ENCODE results near the gene KCNJ10. TPM values are rescaled to one million over a fixed set of nuclear protein-coding genes. Genes with fewer than 3 reads are reported as not detected.

The KCNJ10 gene
- total RNA-seq, 1 donor from 2014 or later: 0.27 TPM

GRCh38 chr1:160083968-160084770, 14.2 kb upstream of the KCNJ10 start:
- H3K9me3 ChIP-seq (ENCODE audit: insufficient read depth, low read depth, low read length): no peaks in the 10 kb centered on the region
- FAIRE-seq: no peak
- H4K20me1 ChIP-seq (ENCODE audit: insufficient read depth, low read length): peaks cover 6% of the 10 kb centered on the region
- no peaks in the 10 kb centered on the region for H3K79me2 ChIP-seq (ENCODE audit: insufficient read depth, low read length)
- H3K9me3 Mint-ChIP-seq (ENCODE audit: unreplicated experiment): peaks cover 1% of the 10 kb centered on the region
- no peaks in the 10 kb centered on the region for H3K36me3 ChIP-seq (ENCODE audit: insufficient read depth, low read length)
- H3K4me1 Mint-ChIP-seq (ENCODE audit: low read depth, unreplicated experiment): no peaks in the 10 kb centered on the region
- peak; percentile 17 for DNase-seq (ENCODE audit: low read depth)
- H3K36me3 Mint-ChIP-seq (ENCODE audit: low read depth, unreplicated experiment): peaks cover 11% of the 10 kb centered on the region
- peak overlapping the region; percentile 44 for H3K4me3 ChIP-seq (ENCODE audit: insufficient read depth, low read depth, low read length)
- no peak overlapping the region for H3K27ac ChIP-seq (ENCODE audit: low read depth, low read length)
- no peak overlapping the region for H3K4me3 Mint-ChIP-seq (ENCODE audit: unreplicated experiment)
- peaks cover 74% of the 10 kb centered on the region for H3K27me3 Mint-ChIP-seq (ENCODE audit: low read depth, unreplicated experiment)
- H3K27me3 ChIP-seq (ENCODE audit: insufficient read depth, low read length): peaks cover 43% of the 10 kb centered on the region
- TF ChIP-seq CTCF (IDR thresholded peaks at IDR 0.05; ENCODE audit: insufficient read depth, low read depth, low read length): peak; percentile 32
- peak; percentile 45 for TF ChIP-seq EZH2 (IDR thresholded peaks at IDR 0.05; ENCODE audit: insufficient read depth, low read length)
- H3K4me2 ChIP-seq (ENCODE audit: low read length): peak overlapping the region; percentile 83
- no peak overlapping the region for H3K9ac ChIP-seq (ENCODE audit: low read length)
- H3K27ac Mint-ChIP-seq (ENCODE audit: unreplicated experiment): no peak overlapping the region
- peak overlapping the region; percentile 92 for H2AFZ ChIP-seq (ENCODE audit: low read depth, low read length)
- peaks cover 6% of the 10 kb centered on the region for H3K4me1 ChIP-seq (ENCODE audit: insufficient read depth, low read length)

GRCh38 chr1:160082926-160083325, 13.0 kb upstream of the KCNJ10 start:
- H3K36me3 Mint-ChIP-seq (ENCODE audit: low read depth, unreplicated experiment): peaks cover 4% of the 10 kb centered on the region
- no peak overlapping the region for H3K27ac Mint-ChIP-seq (ENCODE audit: unreplicated experiment)
- no peak for DNase-seq (ENCODE audit: low read depth)
- Histone ChIP-seq H2AFZ (ENCODE audit: low read depth, low read length) (no peak overlapping the region), H3K27ac (ENCODE audit: low read depth, low read length) (no peak overlapping the region), H4K20me1 (ENCODE audit: insufficient read depth, low read length) (peaks cover 6% of the 10 kb centered on the region), H3K79me2 (ENCODE audit: insufficient read depth, low read length) (no peaks in the 10 kb centered on the region), H3K9me3 (ENCODE audit: insufficient read depth, low read depth, low read length) (no peaks in the 10 kb centered on the region), H3K9ac (ENCODE audit: low read length) (no peak overlapping the region), H3K27me3 (ENCODE audit: insufficient read depth, low read length) (peaks cover 43% of the 10 kb centered on the region), H3K36me3 (ENCODE audit: insufficient read depth, low read length) (no peaks in the 10 kb centered on the region), H3K4me3 (ENCODE audit: insufficient read depth, low read depth, low read length) (no peak overlapping the region), H3K4me2 (ENCODE audit: low read length) (no peak overlapping the region), H3K4me1 (ENCODE audit: insufficient read depth, low read length) (peaks cover 6% of the 10 kb centered on the region)
- peaks cover 73% of the 10 kb centered on the region for H3K27me3 Mint-ChIP-seq (ENCODE audit: low read depth, unreplicated experiment)
- peaks cover 1% of the 10 kb centered on the region for H3K9me3 Mint-ChIP-seq (ENCODE audit: unreplicated experiment)
- no peak for FAIRE-seq
- H3K4me3 Mint-ChIP-seq (ENCODE audit: unreplicated experiment): no peak overlapping the region
- no peaks in the 10 kb centered on the region for H3K4me1 Mint-ChIP-seq (ENCODE audit: low read depth, unreplicated experiment)
- TF ChIP-seq EZH2 (IDR thresholded peaks at IDR 0.05; ENCODE audit: insufficient read depth, low read length) (no peak), CTCF (IDR thresholded peaks at IDR 0.05; ENCODE audit: insufficient read depth, low read depth, low read length) (no peak)

GRCh38 chr1:160082487-160082886, 12.5 kb upstream of the KCNJ10 start:
- Histone ChIP-seq H4K20me1 (ENCODE audit: insufficient read depth, low read length) (peaks cover 6% of the 10 kb centered on the region), H3K27me3 (ENCODE audit: insufficient read depth, low read length) (peaks cover 45% of the 10 kb centered on the region), H3K4me2 (ENCODE audit: low read length) (no peak overlapping the region), H3K4me3 (ENCODE audit: insufficient read depth, low read depth, low read length) (no peak overlapping the region), H3K9me3 (ENCODE audit: insufficient read depth, low read depth, low read length) (no peaks in the 10 kb centered on the region), H2AFZ (ENCODE audit: low read depth, low read length) (peak overlapping the region; percentile 34), H3K4me1 (ENCODE audit: insufficient read depth, low read length) (peaks cover 6% of the 10 kb centered on the region), H3K9ac (ENCODE audit: low read length) (no peak overlapping the region), H3K27ac (ENCODE audit: low read depth, low read length) (no peak overlapping the region), H3K79me2 (ENCODE audit: insufficient read depth, low read length) (no peaks in the 10 kb centered on the region), H3K36me3 (ENCODE audit: insufficient read depth, low read length) (no peaks in the 10 kb centered on the region)
- FAIRE-seq: no peak
- Mint-ChIP-seq H3K36me3 (ENCODE audit: low read depth, unreplicated experiment) (peaks cover 3% of the 10 kb centered on the region), H3K4me1 (ENCODE audit: low read depth, unreplicated experiment) (no peaks in the 10 kb centered on the region), H3K9me3 (ENCODE audit: unreplicated experiment) (peaks cover 1% of the 10 kb centered on the region), H3K27me3 (ENCODE audit: low read depth, unreplicated experiment) (peaks cover 71% of the 10 kb centered on the region), H3K27ac (ENCODE audit: unreplicated experiment) (no peak overlapping the region), H3K4me3 (ENCODE audit: unreplicated experiment) (no peak overlapping the region)
- TF ChIP-seq CTCF (IDR thresholded peaks at IDR 0.05; ENCODE audit: insufficient read depth, low read depth, low read length) (no peak), EZH2 (IDR thresholded peaks at IDR 0.05; ENCODE audit: insufficient read depth, low read length) (no peak)
- no peak for DNase-seq (ENCODE audit: low read depth)

Measured in astrocyte (in vitro differentiated cells and primary cell).